GM12801 (cell line): ENCODE results near the gene ZNF433.

Experiments used
- CTCF ChIP-seq: IDR thresholded peaks from one replicate; pipeline ENCODE4 v1.5.1; 2011; ENCODE audit warnings: control low read depth; ENCODE audit not compliant: insufficient read length; ENCODE audit errors: extremely low read depth

ZNF433 gene

GRCh38 chr19:12035220-12036172 is at the start of gene ZNF433:
Gene ZNF433, minus strand, starts transcription at chr19:12035679. Its CDS starts 140 bp downstream, at chr19:12035539.
- no peak for TF ChIP-seq CTCF

- TF ChIP-seq CTCF: no peak
These were observed 41.9 kb upstream of the ZNF433 start for GRCh38 chr19:12077375-12077774.

GRCh38 chr19:12075538-12076139 is 40.2 kb upstream of the ZNF433 start:
- TF ChIP-seq CTCF: no peak

GRCh38 chr19:12064590-12065538 is 29.4 kb upstream of the ZNF433 start, which contains the start of gene ZNF844:
Gene ZNF844, plus strand, starts transcription at chr19:12064731. Its CDS starts 143 bp downstream, at chr19:12064874.
- no peak for TF ChIP-seq CTCF

- no peak for TF ChIP-seq CTCF
These were observed 20.3 kb upstream of the ZNF433 start for GRCh38 chr19:12055784-12056183.

- no peak for TF ChIP-seq CTCF
These were observed 17.2 kb upstream of the ZNF433 start, which contains the start of gene ZNF878 for GRCh38 chr19:12052497-12053169. Gene ZNF878, minus strand, starts transcription at chr19:12052961. Its CDS starts 160 bp downstream, at chr19:12052801.
